Measurements from ENCODE around the gene GFPT2. TPM values are rescaled to one million over a fixed set of nuclear protein-coding genes. Genes with fewer than 3 reads are reported as not detected.
A peak's percentile ranks its signal among the peaks of the same experiment; 100 is the strongest.

Gene GFPT2
- total RNA-seq, 1 experiment from 2014 or later: 0.82 TPM

GRCh38 chr5:180291943-180292831, 60.9 kb downstream of the GFPT2 start, which contains the start of gene MAPK9:
MAPK9 (minus strand) TSS chr5:180292083; CDS start chr5:180280561, 11,522 bp downstream.
- BruUV-seq (replicated peaks): no TSS peak
- POLR2A ChIA-PET (ENCODE audit: low non-redundant PET): no interaction called here

GRCh38 chr5:180291234-180291940, 61.7 kb downstream of the GFPT2 start:
- Histone ChIP-seq H3K4me1 (ENCODE audit: insufficient read depth, low read length, poor library complexity, severe bottlenecking) (peaks cover 5% of the 10 kb centered on the region), H3K36me3 (ENCODE audit: insufficient read depth, low read length, poor library complexity, severe bottlenecking) (no peaks in the 10 kb centered on the region), H3K27me3 (replicated peaks; ENCODE audit: insufficient read depth, low read depth, low read length, poor library complexity) (no peaks in the 10 kb centered on the region), H3K27ac (ENCODE audit: low read depth, low read length, poor library complexity, severe bottlenecking) (peak overlapping the region; percentile 70), H3K9me3 (ENCODE audit: low read depth, low read length, poor library complexity, severe bottlenecking) (no peaks in the 10 kb centered on the region), H3K4me3 (ENCODE audit: low read depth, low read length, poor library complexity, severe bottlenecking) (peak overlapping the region; percentile 93)
- CTCF ChIA-PET: no interaction called here
- no peak for DNase-seq (ENCODE audit: low spot score)
- no TSS peak for BruUV-seq (replicated peaks)
- TF ChIP-seq EZH2 (IDR thresholded peaks at IDR 0.05; ENCODE audit: borderline replicate concordance, low read depth, low read length, poor library complexity, severe bottlenecking) (no peak), CTCF (conservative IDR thresholded peaks at IDR 0.05; ENCODE audit: low read depth, low read length) (no peak)
- POLR2A ChIA-PET (ENCODE audit: low non-redundant PET): no interaction called here
- intact Hi-C loops (cut with micrococcal nuclease; ENCODE audit: unreplicated experiment): loop anchor here (5.0 kb wide), 1 partner anchor 36 kb away; no protein-coding TSS in a partner anchor

More at GRCh38 chr5:180291943-180292831, 60.9 kb downstream of the GFPT2 start, which contains the start of gene MAPK9:
- Histone ChIP-seq H3K9me3 (ENCODE audit: low read depth, low read length, poor library complexity, severe bottlenecking) (no peaks in the 10 kb centered on the region), H3K4me1 (ENCODE audit: insufficient read depth, low read length, poor library complexity, severe bottlenecking) (peaks cover 5% of the 10 kb centered on the region), H3K36me3 (ENCODE audit: insufficient read depth, low read length, poor library complexity, severe bottlenecking) (no peaks in the 10 kb centered on the region), H3K27ac (ENCODE audit: low read depth, low read length, poor library complexity, severe bottlenecking) (peak within 1 kb of the TSS; percentile 82), H3K27me3 (replicated peaks; ENCODE audit: insufficient read depth, low read depth, low read length, poor library complexity) (no peaks in the 10 kb centered on the region), H3K4me3 (ENCODE audit: low read depth, low read length, poor library complexity, severe bottlenecking) (peak within 1 kb of the TSS; percentile 93)
- CTCF ChIA-PET: interaction anchor here (0.7 to 1.0 kb wide), 3 partner anchors 24 to 179 kb away, joined by 3 to 11 read pairs (median 4); no protein-coding TSS in a partner anchor
- intact Hi-C loops (cut with micrococcal nuclease; ENCODE audit: unreplicated experiment): loop anchor here (5.0 kb wide), 1 partner anchor 35 kb away; no protein-coding TSS in a partner anchor
- DNase-seq (ENCODE audit: low spot score): peak; percentile 84
- no peak for TF ChIP-seq EZH2 (IDR thresholded peaks at IDR 0.05; ENCODE audit: borderline replicate concordance, low read depth, low read length, poor library complexity, severe bottlenecking)
- no peak for TF ChIP-seq CTCF (conservative IDR thresholded peaks at IDR 0.05; ENCODE audit: low read depth, low read length)

DNA sequence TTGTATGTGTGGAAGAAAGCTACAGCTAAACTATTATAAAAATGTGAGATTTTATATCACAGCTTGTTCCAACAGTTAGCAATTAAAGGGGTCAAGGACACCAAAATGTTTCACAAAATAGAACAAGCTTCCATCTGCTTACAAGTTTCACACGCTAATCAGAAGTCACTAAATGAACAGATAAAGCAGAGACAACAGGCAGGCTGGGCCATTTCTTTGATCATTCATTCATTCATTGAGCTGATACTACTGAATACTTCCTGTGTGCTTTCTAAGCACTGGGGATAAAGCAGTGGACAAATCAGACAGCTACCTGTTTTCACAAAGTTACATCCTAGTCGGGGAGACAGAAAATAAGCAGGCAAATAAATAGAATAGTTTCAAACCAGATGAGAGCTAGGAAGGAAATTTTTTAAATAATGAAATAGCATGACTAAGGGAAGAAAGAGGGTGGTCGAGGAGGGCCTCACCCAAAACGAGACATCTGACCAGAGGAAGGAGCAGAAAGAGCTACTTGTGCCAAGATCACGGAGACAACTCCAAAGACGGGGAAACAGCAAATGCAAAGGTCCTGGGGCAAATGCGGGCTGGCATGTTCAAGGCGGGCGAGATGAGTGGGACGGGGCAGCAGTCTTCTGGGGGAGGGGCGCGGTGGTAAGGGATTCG, 62.4 kb downstream of the GFPT2 start:
- POLR2A ChIA-PET (ENCODE audit: low non-redundant PET): no interaction called here
- BruUV-seq (replicated peaks): TSS peak; percentile 50
- Histone ChIP-seq H3K27me3 (replicated peaks; ENCODE audit: insufficient read depth, low read depth, low read length, poor library complexity) (no peaks in the 10 kb centered on the region), H3K4me3 (ENCODE audit: low read depth, low read length, poor library complexity, severe bottlenecking) (peak overlapping the region; percentile 93), H3K27ac (ENCODE audit: low read depth, low read length, poor library complexity, severe bottlenecking) (no peak overlapping the region), H3K9me3 (ENCODE audit: low read depth, low read length, poor library complexity, severe bottlenecking) (no peaks in the 10 kb centered on the region), H3K36me3 (ENCODE audit: insufficient read depth, low read length, poor library complexity, severe bottlenecking) (no peaks in the 10 kb centered on the region), H3K4me1 (ENCODE audit: insufficient read depth, low read length, poor library complexity, severe bottlenecking) (peaks cover 5% of the 10 kb centered on the region)
- TF ChIP-seq EZH2 (IDR thresholded peaks at IDR 0.05; ENCODE audit: borderline replicate concordance, low read depth, low read length, poor library complexity, severe bottlenecking): no peak
- TF ChIP-seq CTCF (conservative IDR thresholded peaks at IDR 0.05; ENCODE audit: low read depth, low read length): no peak
- no peak for DNase-seq (ENCODE audit: low spot score)
- intact Hi-C loops (cut with micrococcal nuclease; ENCODE audit: unreplicated experiment): loop anchor here (5.0 kb wide), 1 partner anchor 37 kb away; no protein-coding TSS in a partner anchor
- CTCF ChIA-PET: no interaction called here

All from A673 (cell line).